OCI-LY3 (cell line): ENCODE results near the gene TMEM106C.

Source experiments
- H2AFZ ChIP-seq: fragments of 200-600, 300-600 bp; shearing (Covaris generic); 2 replicates; pipeline ENCODE4 v1.6.0; 2014; ENCODE audit warnings: antibody characterized with exemption, low read depth, low read length
- H3K27ac ChIP-seq: fragments of 200-600, 300-600 bp; sonication (generic); 2 replicates; pipeline ENCODE4 v1.5.1; 2014; ENCODE audit warnings: mild to moderate bottlenecking, low read length, moderate library complexity, mixed read lengths
- H3K27me3 ChIP-seq: fragments of 200-600, 300-600 bp; sonication (generic); 2 replicates; pipeline ENCODE4 v1.6.1; 2014; ENCODE audit warnings: low read depth, low read length, mixed read lengths
- H3K36me3 ChIP-seq: fragments of 200-600, 300-600 bp; sonication (generic); replicated peaks from 2 replicates; pipeline ENCODE3; 2014; ENCODE audit warnings: low read depth, low read length, mixed read lengths
- H3K4me1 ChIP-seq: fragments of 300-600, 200-600 bp; sonication (generic); 2 replicates; pipeline ENCODE4 v1.6.1; 2014; ENCODE audit warnings: low read length, mixed read lengths
- H3K4me2 ChIP-seq: fragments of 200-600, 300-600 bp; sonication (generic); 2 replicates; pipeline ENCODE4 v1.6.1; 2014; ENCODE audit warnings: low read length, mixed read lengths
- H3K4me3 ChIP-seq: fragments of 300-600, 200-600 bp; sonication (generic); 2 replicates; pipeline ENCODE4 v1.5.1; 2014; ENCODE audit warnings: antibody characterized with exemption, mild to moderate bottlenecking, low read length, moderate library complexity
- H3K79me2 ChIP-seq: fragments of 300-600, 200-600 bp; shearing (Covaris generic); 2 replicates; pipeline ENCODE4 v1.6.1; 2014; ENCODE audit warnings: mild to moderate bottlenecking, low read length, mixed read lengths
- H3K9ac ChIP-seq: fragments of 300-600, 200-600 bp; shearing (Covaris generic); 2 replicates; pipeline ENCODE4 v1.6.0; 2014; ENCODE audit warnings: mild to moderate bottlenecking, low read length, moderate library complexity
- H3K9me3 ChIP-seq: fragments of 200-600, 300-600 bp; shearing (Covaris generic); 2 replicates; pipeline ENCODE4 v1.6.1; 2014; ENCODE audit warnings: low read length, mixed read lengths; ENCODE audit not compliant: insufficient read depth
- H4K20me1 ChIP-seq: fragments of 200-600, 300-600 bp; sonication (generic); 2 replicates; pipeline ENCODE4 v1.6.1; 2016; ENCODE audit warnings: low read length, mixed read lengths; ENCODE audit not compliant: insufficient read depth
- CTCF ChIP-seq: fragments of 200-600, 300-600 bp; sonication (generic); IDR thresholded peaks from 2 replicates; pipeline ENCODE4 v1.5.1; 2014; ENCODE audit warnings: antibody characterized with exemption, low read length, low read depth
- EZH2phosphoT487 ChIP-seq: fragments of 200-600 bp; shearing (Covaris generic); IDR thresholded peaks from 2 replicates; pipeline ENCODE4 v1.6.1; 2018; ENCODE audit warnings: antibody characterized with exemption, mixed run types, low read depth

The TMEM106C gene

GRCh38 chr12:48001505-48002413 is 38.4 kb downstream of the TMEM106C start:
- H4K20me1 ChIP-seq: no peaks in the 10 kb centered on the region
- H3K4me1 ChIP-seq: no peaks in the 10 kb centered on the region
- H3K9me3 ChIP-seq: no peaks in the 10 kb centered on the region
- H2AFZ ChIP-seq: no peak overlapping the region
- peaks cover 43% of the 10 kb centered on the region for H3K27me3 ChIP-seq
- H3K9ac ChIP-seq: no peak overlapping the region
- H3K4me2 ChIP-seq: no peak overlapping the region
- H3K27ac ChIP-seq: no peak overlapping the region
- no peak for TF ChIP-seq CTCF
- TF ChIP-seq EZH2phosphoT487: no peak
- no peaks in the 10 kb centered on the region for H3K36me3 ChIP-seq
- no peak overlapping the region for H3K4me3 ChIP-seq
- no peaks in the 10 kb centered on the region for H3K79me2 ChIP-seq

- Histone ChIP-seq H3K9me3 (no peaks in the 10 kb centered on the region), H3K9ac (no peak overlapping the region), H2AFZ (no peak overlapping the region)
Observed at GRCh38 chr12:48002414-48002730, 39.0 kb downstream of the TMEM106C start.

GRCh38 chr12:48002773-48003218 is 39.4 kb downstream of the TMEM106C start:
- Histone ChIP-seq H2AFZ (no peak overlapping the region), H3K27ac (no peak overlapping the region), H3K36me3 (no peaks in the 10 kb centered on the region), H3K4me1 (no peaks in the 10 kb centered on the region), H3K9ac (no peak overlapping the region), H3K4me2 (no peak overlapping the region), H4K20me1 (no peaks in the 10 kb centered on the region), H3K9me3 (no peaks in the 10 kb centered on the region), H3K27me3 (peaks cover 32% of the 10 kb centered on the region), H3K79me2 (no peaks in the 10 kb centered on the region), H3K4me3 (no peak overlapping the region)
- TF ChIP-seq CTCF (no peak), EZH2phosphoT487 (no peak)

More at GRCh38 chr12:48002414-48002730, 39.0 kb downstream of the TMEM106C start:
- Histone ChIP-seq H4K20me1 (no peaks in the 10 kb centered on the region), H3K4me1 (no peaks in the 10 kb centered on the region), H3K27ac (no peak overlapping the region), H3K4me2 (no peak overlapping the region), H3K4me3 (no peak overlapping the region), H3K36me3 (no peaks in the 10 kb centered on the region), H3K79me2 (no peaks in the 10 kb centered on the region), H3K27me3 (peaks cover 37% of the 10 kb centered on the region)
- TF ChIP-seq EZH2phosphoT487 (no peak), CTCF (no peak)

GRCh38 chr12:48003226-48004052 is 40.0 kb downstream of the TMEM106C start:
- no peak overlapping the region for H3K4me3 ChIP-seq
- no peak overlapping the region for H3K27ac ChIP-seq
- H2AFZ ChIP-seq: no peak overlapping the region
- H3K27me3 ChIP-seq: peaks cover 29% of the 10 kb centered on the region
- H3K79me2 ChIP-seq: no peaks in the 10 kb centered on the region
- H4K20me1 ChIP-seq: no peaks in the 10 kb centered on the region
- no peaks in the 10 kb centered on the region for H3K4me1 ChIP-seq
- TF ChIP-seq CTCF (no peak), EZH2phosphoT487 (no peak)
- H3K9ac ChIP-seq: no peak overlapping the region
- H3K4me2 ChIP-seq: no peak overlapping the region
- H3K9me3 ChIP-seq: no peaks in the 10 kb centered on the region
- H3K36me3 ChIP-seq: no peaks in the 10 kb centered on the region
